Inflammatory macrophage treated with lipopolysaccharide for 1 hour (primary cell): ENCODE data around the gene NUDT22.
A peak's percentile ranks its signal among the peaks of the same experiment; 100 is the strongest.

ENCODE experiments used
- DNase-seq, 2 donors: peaks; one replicate each; pipeline ENCODE4 v3.0.0-alpha.2; 2020 to 2022

NUDT22 gene

DNA sequence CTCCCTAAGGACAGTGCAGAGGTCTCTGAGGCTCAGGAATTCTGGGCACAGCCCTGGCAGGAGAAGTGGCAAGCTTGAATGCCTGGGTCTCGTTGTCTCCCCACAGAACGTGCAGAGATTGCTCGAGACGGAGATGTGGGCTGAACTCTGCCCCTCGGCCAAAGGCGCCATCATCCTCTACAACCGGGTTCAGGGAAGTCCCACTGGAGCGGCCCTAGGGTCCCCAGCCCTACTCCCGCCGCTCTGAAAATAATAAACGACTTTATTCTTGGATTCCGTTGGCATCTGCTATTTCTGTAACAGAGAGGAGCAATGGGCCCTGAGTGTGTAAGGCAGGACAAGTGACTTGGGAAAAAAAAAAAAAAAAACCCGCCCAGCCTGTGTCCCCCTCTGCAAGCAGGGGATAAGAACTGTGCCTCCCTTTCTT lies 3.7 kb downstream of the NUDT22 start:
- no peak for DNase-seq

DNA sequence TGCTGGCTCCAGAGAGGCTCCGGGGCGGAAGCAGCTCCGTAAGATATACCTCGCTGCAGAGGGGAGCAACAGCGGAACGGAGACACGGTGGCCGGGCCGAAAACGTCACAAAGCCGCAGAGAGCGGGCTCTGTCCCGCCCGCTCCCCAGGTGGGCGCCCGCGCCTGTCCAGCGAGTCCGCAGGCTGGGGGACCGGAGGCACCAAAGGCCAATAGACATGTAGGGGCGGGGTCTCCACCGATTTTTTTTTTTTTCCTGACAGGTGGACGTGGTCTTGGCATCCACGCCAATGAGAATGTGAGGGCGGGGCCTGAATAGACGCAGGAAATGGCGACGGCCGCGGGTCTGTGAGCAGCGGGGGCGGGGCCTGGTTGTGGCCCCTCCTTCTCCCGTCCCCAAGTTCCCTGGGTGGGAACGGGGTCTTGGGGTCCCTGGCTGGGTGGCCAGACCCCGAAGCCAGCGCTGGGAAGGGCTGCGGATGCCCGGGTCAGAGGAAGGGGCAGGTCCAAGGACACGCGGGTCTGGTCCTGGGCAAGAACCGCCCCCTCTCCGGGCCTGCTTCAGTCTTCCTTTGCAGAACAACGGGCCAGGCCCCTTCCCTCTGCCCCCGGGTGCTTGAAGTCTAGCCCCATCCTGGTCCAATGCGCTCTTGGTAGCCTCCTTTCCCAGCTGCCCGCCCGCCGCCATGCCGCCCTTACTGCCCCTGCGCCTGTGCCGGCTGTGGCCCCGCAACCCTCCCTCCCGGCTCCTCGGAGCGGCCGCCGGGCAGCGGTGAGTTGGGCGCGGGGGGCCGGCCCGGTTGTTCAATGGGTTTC lies 4.3 kb downstream of the NUDT22 start, which contains the start of gene DNAJC4:
TSS of gene DNAJC4 (plus strand) at position 378 of the 814 bp plus-strand sequence. CDS start at position 685, 307 bp downstream.
- DNase-seq: peak; percentile 71 to 74

DNA sequence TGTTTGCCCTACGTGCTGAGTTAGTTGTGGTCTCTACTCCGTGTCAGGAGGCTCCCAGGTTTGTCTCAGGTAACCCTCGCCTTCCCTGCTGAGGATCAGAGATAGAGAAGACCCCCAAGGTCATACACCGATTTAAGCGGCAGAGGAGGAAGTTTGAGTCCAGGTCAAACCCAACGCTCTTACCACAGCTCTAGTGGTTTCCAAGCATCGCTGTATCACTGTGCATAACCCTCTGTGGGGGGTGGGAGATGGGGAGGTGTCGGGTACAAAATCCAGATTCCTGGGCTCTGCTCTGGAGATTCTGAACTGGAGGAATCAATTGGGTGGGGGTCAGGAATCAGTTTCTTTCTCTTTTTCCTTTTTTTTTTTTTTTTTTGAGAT lies 4.9 kb downstream of the NUDT22 start:
- no peak for DNase-seq

DNA sequence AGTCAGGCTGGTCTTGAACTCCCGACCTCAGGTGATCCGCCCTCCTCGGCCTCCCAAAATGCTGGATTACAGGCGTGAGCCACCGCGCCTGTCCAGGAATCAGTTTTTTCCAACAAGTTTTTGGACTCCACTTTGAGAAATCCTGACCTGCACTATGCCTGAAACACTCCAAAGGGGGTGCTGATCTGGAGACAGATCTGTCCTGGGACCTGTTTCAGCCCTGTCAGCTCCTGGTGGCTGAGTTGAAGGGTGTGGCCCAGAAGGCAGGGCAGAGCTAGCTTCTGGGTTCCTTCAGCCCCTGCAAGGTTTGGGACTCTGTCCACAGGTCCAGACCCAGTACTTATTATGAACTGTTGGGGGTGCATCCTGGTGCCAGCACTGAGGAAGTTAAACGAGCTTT lies 5.5 kb downstream of the NUDT22 start:
- no peak for DNase-seq

DNA sequence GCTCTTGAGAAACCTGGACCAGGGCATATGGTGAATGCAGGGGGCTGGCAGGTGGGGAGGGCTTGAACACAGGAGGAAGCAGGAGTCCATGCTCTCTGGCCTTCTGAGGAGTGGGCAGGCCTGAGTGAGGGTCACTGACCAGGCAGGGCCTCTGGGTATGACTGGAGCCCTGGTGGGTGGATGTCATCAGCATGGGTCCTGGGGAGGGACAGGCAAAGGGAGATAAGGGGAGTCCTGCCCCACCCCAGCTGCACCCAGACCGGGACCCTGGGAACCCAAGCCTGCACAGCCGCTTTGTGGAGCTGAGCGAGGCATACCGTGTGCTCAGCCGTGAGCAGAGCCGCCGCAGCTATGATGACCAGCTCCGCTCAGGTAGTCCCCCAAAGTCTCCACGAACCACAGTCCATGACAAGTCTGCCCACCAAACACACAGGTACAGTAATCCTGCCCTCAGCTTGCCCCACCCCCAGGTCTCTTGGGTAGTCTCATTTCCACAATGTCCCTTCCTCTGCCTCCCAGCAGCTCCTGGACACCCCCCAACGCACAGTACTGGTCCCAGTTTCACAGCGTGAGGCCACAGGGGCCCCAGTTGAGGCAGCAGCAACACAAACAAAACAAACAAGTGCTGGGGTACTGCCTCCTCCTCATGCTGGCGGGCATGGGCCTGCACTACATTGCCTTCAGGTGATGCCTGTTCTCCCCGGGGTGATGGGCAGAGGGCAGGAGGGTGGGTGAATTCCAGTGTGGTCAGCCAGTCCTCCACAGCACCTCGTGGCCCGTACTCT lies 6.3 kb downstream of the NUDT22 start:
- DNase-seq: no peak

DNA sequence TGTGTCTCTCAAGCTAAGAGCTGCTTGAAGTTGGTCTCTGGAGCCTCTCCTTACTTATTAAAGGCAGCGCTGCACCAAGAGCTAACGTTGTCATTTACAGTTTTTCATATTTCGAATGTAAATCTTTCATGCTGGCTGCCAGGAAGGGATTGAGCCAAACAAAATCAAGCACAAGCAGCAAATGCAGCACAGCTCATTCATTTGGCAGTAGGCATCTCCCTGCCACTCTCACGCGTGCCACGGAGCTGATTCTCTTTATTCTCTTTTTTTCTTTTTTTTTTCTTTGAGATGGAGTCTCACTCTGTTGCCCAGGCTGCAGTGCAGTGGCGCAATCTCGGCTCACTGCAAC lies 6.9 kb downstream of the NUDT22 start:
- no peak for DNase-seq

DNA sequence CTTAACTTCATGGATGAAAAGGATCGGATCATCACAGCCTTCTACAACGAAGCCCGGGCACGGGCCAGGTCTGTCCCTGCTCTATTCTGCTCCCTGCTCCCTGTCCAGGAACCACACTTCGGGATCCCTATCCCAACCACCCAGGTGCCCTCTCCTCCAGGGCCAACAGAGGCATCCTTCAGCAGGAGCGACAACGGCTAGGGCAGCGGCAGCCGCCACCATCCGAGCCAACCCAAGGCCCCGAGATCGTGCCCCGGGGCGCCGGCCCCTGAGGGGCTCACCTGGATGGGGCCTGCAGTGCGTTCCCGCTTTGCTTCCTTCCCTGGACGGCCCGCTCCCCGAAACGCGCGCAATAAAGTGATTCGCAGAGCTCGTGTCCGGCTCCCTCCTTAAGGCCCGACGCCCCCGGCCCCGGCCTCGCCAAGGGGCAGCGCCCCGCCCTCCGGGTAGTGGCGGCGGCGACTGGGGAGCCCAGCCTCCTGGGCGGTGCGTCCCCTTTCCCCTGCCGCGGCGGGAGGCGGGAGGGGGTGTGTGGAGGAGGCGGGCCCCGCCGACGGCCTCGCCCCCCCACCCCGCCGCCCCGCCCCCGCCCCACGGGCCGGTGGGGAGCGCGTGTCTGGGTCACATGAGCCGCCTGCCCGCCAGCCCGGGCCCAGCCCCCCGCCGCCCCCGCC lies 8.0 kb downstream of the NUDT22 start, which contains the start of gene VEGFB:
TSS of gene VEGFB (plus strand) at position 672 of the 674 bp plus-strand sequence. CDS start 250 bp downstream, outside the sequence.
- DNase-seq: no peak

DNA sequence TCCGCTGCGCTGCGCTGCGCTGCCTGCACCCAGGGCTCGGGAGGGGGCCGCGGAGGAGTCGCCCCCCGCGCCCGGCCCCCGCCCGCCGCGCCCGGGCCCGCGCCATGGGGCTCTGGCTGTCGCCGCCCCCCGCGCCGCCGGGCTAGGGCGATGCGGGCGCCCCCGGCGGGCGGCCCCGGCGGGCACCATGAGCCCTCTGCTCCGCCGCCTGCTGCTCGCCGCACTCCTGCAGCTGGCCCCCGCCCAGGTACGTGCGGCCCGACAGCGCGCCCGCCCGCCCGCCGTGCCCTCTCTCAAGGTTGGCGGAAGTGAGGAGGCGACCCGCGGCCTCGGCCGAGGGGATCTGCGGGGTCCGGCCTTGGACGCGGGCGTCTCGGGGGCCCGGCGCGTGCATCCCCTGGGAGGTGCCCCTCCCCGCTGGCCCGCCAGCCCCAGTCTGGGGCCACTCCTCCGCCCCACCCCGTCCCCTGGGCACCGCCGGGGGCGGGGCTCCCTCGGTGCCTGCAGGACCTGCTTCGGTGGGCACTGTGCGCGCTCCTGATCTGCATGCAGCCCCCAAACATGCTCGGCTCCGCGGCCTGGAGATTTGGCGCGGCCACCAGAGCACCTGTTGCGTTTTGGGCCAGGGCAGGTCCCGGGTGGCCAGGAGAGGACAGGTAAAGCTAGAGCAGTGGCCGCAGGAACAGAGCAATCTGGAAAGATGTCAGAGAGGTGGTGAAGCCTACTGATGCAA lies 8.7 kb downstream of the NUDT22 start:
- DNase-seq: no peak

DNA sequence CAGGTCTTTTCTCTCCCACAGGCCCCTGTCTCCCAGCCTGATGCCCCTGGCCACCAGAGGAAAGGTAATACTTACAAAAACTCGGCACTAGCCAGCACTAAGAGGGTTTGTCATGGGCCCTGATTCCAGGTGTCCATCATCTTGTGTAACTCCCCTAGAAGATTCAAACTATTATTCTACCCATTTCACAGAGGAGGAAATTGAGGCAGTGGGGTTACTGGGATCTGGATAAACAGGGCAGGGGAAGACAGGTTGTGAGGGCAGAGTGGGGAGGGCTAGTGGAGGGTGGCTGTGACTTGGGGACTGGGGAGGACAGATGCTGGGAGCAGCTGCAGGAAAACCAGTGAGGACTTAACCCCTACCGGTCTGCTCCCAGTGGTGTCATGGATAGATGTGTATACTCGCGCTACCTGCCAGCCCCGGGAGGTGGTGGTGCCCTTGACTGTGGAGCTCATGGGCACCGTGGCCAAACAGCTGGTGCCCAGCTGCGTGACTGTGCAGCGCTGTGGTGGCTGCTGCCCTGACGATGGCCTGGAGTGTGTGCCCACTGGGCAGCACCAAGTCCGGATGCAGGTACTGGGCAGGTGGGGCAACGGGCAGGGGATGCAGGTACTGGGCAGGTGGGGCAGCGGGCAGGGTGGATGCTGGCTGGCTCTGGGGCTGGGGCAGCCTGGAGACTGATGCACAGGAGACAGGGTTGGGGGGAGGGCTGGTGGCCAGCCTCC lies 9.5 kb downstream of the NUDT22 start:
- DNase-seq: no peak

DNA sequence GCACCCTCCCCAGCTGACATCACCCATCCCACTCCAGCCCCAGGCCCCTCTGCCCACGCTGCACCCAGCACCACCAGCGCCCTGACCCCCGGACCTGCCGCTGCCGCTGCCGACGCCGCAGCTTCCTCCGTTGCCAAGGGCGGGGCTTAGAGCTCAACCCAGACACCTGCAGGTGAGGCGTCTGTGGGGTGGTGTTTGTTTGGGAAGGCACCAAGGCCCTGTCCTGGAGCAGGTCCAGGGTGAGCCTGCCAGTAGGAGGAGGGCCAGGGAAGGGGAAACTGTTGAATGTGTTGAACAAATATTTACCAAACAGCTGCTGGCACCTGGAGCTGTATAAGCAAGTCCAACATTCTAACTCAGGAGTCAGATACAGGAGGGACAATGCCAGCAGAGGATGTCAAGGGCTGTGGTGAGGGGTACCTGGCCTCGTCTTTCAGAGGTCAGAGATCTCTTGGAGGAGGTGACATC lies 11.4 kb downstream of the NUDT22 start:
- no peak for DNase-seq

DNA sequence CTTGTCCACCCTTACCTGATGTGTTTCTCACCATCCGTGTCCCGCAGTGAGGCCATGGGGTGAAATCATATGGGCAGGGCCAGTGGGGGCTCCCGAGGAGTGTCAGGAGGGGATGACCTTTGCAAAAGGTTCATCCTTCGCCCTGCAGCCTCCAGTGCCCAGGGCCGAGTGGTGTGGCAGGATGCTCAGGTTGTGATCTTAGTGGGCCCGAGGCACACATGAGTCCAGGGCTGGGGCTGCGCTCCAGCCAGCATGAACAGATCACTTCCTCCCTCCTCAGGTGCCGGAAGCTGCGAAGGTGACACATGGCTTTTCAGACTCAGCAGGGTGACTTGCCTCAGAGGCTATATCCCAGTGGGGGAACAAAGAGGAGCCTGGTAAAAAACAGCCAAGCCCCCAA lies 12.0 kb downstream of the NUDT22 start:
- no peak for DNase-seq

DNA sequence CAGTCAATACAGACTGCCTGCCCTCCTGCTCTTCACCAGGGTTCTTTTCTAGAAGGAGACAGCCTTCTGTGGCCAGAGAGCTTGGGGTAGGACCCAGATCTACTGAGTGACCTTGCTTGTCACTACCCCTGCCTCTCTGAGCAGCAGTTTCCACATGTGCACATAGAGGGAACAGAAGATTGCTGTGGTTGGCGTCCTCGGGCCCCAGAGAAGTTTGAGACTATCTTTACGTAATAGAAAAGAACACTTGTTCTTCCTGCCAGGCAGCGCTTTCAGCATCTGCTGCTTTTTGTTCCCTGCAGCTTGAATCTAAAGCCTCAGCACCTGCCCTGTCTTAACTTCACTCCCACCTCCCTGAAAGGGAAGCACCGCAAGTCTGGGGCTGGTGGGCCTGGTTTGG lies 12.9 kb downstream of the NUDT22 start:
- DNase-seq: peak in 1 of 2 donors; percentile 27

DNA sequence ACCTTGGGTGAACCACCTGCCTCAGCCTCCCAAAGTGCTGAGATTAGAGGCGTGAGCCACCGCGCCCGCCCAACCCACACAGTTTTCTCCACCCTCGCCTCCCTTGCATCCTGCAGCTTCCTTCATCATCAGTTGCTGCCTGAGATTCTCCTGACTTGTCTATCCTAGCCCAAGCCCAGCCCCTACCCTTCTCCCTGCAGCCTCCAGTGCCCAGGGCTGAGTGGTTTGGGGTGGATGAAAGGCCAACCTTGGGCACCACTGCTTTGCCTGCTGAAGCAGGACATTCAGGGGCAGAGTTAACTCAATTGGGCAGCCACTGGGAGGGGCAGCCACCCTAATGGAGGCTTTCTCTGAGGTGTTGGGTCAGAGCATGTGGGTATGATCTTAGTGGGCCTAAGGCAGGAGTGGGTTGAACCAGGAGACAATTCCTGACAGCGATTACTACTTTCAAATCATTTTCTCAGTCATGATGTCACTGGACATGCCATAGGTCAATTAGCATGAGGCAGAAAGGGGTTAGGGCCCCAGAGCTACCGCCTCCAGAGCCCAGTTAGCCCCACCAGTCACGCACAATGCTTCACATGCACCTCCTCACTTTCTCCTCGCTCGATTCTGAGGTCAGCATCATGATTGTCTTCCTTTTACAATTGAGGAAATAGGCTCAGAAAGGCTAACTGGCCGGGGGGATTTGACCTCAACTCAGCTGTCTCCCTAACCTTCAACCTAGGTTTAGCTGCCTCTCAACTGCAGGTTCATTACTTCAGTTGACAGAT lies 13.8 kb downstream of the NUDT22 start:
- DNase-seq: peak; percentile 81 to 95

DNA sequence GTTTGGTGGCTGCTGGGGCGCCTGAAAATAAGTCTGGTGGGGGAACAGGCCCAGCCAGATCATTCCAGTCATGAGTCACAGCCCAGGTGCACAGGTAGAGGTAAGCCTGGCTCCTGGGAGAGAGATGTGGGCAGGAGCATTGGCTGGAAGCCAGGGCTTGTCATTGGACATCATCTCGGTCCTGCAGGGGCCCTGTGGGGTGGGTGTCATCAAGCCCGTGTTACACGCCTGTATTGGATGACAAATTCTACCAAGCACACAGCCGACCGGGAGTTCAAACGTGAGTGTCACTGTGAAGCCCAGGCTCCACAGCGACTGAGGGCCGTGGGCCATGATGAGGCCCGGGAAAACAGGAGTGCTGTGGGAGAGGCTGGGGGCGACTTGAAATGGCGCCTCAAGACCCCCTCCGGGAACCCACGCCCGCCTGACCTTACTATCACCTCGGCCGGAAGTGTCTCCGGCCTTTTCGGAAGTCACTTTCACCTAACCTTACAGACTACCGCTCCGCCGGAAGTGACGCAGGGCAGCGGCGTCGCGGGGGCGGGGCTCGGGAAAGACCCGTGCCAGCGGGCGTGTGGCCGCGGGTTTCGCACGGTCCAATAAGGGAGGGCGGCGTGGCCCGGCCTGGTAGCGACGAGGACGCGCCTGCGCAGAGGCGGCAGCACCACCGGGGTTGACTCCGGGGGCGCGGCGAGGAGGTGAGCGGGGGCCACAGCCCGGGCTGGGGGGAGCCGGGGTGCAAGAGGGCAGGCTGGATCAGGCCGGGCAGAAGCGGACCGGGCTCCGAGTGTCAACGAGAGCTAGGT lies 14.6 kb downstream of the NUDT22 start, which contains the start of gene FKBP2:
TSS of gene FKBP2 (plus strand) at position 661 of the 806 bp plus-strand sequence. CDS start 1,293 bp downstream, outside the sequence.
- peak; percentile 97 to 98 for DNase-seq

DNA sequence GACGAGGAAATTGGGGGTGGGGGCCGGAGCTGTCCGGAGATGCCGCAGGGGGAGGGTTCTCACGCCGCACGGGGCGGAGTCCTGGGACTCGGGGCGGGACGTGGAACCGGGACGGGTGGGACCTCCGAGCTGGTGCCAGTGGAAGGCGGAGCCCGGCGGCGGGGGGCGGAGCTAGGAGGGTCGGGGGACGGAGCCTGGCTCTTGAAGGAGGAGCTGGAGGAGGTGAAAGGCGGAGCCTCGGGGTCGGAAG lies 15.1 kb downstream of the NUDT22 start:
- DNase-seq: peak; percentile 99 to 100

DNA sequence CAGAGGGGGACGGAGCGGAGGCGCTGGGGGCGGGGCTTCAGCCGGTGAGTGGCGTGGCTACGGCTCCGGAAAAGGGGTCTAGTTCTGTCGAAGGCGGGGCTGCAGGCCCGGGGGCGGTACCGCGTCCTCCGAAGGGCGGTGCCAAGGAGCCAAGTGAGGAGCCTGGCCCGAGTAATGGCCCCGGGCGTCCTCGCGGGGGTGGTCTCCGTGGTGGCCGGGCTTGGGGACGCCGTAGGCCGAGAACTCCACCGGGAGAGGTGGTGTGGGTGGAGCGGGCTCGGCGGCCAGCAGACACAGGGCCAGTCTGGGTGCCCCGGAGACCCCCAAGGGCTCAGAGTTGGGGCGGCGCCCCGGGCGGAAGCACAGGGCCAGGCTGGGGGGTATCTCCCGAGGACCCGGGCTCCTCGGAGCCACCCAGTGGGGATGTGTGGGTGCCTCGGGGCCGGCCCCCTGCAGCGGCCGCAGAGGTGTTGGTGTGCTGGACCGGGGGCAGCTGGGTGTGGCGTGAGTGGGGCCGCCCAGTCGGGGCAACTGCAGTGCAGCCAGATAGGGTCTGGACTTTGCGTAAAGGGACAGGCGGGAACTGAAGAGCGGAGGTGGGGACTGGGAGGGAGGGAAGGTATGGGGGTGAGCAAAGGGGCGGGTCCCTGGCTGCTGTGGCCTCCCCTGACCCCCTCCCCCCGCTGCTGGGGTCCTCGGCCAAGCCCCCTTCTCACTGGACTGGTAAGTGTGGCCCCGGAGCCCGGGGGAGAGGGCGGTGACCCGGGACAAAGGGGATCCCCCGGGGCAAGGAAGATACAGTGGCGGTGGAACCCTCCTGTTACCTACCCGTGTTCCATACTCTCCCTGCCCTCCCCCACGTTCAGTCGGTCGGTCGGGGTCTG lies 15.7 kb downstream of the NUDT22 start:
- DNase-seq: no peak

DNA sequence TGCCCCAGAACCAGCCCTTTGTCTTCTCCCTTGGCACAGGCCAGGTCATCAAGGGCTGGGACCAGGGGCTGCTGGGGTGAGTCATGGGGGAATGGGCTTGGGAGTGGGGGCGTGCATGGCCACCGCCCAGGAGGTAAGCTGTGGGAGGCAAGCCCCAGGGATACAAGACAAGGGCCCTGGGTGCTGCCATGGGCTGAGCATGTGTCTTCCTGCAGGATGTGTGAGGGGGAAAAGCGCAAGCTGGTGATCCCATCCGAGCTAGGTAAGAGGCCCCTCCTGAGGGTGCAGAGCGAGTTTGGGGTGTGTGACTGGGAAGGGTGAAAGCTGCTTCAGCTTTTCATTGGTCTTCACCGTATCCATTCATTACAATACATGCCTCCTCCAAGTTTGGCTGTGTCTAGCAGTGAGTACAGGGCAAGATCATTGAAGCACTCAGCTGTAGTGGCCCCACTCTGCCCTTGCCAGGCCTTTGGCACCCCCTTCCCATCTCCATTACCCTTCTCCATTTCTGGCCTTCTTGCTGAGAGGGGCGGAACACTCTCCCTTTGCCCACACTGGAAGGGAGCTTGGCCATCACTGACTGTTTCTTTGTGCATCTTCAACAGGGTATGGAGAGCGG lies 17.3 kb downstream of the NUDT22 start:
- DNase-seq: no peak

DNA sequence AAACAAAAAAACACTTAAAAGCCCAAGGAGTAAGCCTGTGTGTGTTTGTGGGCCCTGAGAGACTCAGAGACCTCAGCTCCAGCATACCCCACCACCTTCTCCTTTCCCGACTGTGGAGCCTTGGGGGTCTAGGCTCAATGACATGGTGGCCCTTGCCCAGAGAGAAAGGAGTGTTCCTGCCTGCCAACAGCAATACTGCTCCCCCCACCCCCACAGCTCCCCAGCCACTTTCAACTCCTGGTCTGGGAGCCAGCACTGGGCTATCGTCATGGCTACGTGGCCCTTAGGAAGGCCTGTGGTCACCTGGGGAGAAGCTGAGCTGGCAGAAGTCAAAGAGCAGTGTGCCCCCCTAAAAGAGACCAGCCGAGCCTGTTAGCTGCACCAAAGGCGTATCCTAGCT lies 18.0 kb downstream of the NUDT22 start:
- DNase-seq: no peak

DNA sequence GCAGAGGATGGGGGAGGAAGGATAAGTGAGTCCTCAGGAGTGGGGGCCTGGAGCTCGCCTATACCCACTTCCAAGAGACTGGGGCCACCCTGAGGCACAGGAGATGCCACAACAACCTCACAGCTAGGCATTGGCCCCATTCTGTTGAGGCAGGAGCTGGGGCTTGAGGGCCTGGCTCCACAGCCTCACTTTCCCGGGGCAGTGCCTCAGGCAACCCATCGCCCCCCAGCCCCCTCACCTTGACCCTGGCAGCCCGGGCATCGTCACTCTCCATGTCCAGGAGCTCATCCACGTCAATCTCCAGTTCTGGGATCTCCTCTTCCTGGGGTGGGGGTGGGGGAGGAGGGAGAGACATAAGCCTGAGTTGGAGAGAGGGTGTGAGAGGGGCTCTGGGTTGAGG lies 18.9 kb downstream of the NUDT22 start:
- no peak for DNase-seq
